Measurements from ENCODE around the gene BRD1.
"Not testable (repeated sequence)": the region's sequence is repeated elsewhere in the genome, so short reads cannot be mapped to it uniquely, and the experiment has no call there.

BRD1 gene

GRCh38 chr22:49824185-49824925 lies 3.3 kb downstream of the BRD1 start:
- Histone ChIP-seq H3K4me2 (no peak overlapping the region), H3K27ac (no peak overlapping the region)
- no peak for TF ChIP-seq CTCF (conservative IDR thresholded peaks at IDR 0.05; ENCODE audit: low read depth, low read length)

GRCh38 chr22:49823289-49824045 lies 4.2 kb downstream of the BRD1 start:
- Histone ChIP-seq H3K27ac (no peak overlapping the region), H3K27me3 (ENCODE audit: insufficient read depth, low read depth) (no peaks in the 10 kb centered on the region), H3K4me1 (ENCODE audit: low read depth, poor library complexity, severe bottlenecking) (peaks cover 9% of the 10 kb centered on the region), H3K9ac (no peak overlapping the region), H3K79me2 (ENCODE audit: insufficient read depth, low read depth) (peaks cover 84% of the 10 kb centered on the region), H3K36me3 (ENCODE audit: insufficient read depth) (no peaks in the 10 kb centered on the region), H4K20me1 (ENCODE audit: insufficient read depth) (no peaks in the 10 kb centered on the region), H3K4me2 (no peak overlapping the region), H3K4me3 (IDR thresholded peaks at IDR 0.05; ENCODE audit: insufficient read depth, low read depth, low read length) (no peak overlapping the region), H2AFZ (ENCODE audit: low read depth) (no peak overlapping the region)
- no peak for TF ChIP-seq CTCF (conservative IDR thresholded peaks at IDR 0.05; ENCODE audit: low read depth, low read length)

More at GRCh38 chr22:49824185-49824925, 3.3 kb downstream of the BRD1 start:
- peaks cover 75% of the 10 kb centered on the region for H3K79me2 ChIP-seq (ENCODE audit: insufficient read depth, low read depth)
- H4K20me1 ChIP-seq (ENCODE audit: insufficient read depth): no peaks in the 10 kb centered on the region
- no peak overlapping the region for H3K9ac ChIP-seq
- no peaks in the 10 kb centered on the region for H3K27me3 ChIP-seq (ENCODE audit: insufficient read depth, low read depth)
- no peaks in the 10 kb centered on the region for H3K36me3 ChIP-seq (ENCODE audit: insufficient read depth)
- H2AFZ ChIP-seq (ENCODE audit: low read depth): no peak overlapping the region
- H3K4me1 ChIP-seq (ENCODE audit: low read depth, poor library complexity, severe bottlenecking): peaks cover 9% of the 10 kb centered on the region
- no peak overlapping the region for H3K4me3 ChIP-seq (IDR thresholded peaks at IDR 0.05; ENCODE audit: insufficient read depth, low read depth, low read length)

GRCh38 chr22:49821741-49822140 lies 5.9 kb downstream of the BRD1 start:
- not testable (repeated sequence) for H3K4me2 ChIP-seq; H2AFZ ChIP-seq (ENCODE audit: low read depth); H4K20me1 ChIP-seq (ENCODE audit: insufficient read depth); H3K27me3 ChIP-seq (ENCODE audit: insufficient read depth, low read depth); H3K36me3 ChIP-seq (ENCODE audit: insufficient read depth); H3K4me3 ChIP-seq (IDR thresholded peaks at IDR 0.05; ENCODE audit: insufficient read depth, low read depth, low read length); H3K9ac ChIP-seq; H3K27ac ChIP-seq; H3K4me1 ChIP-seq (ENCODE audit: low read depth, poor library complexity, severe bottlenecking)
- H3K79me2 ChIP-seq (ENCODE audit: insufficient read depth, low read depth): peaks cover 99% of the 10 kb centered on the region

- Histone ChIP-seq H3K4me2 (no peak overlapping the region), H3K79me2 (ENCODE audit: insufficient read depth, low read depth) (peaks cover 99% of the 10 kb centered on the region), H3K4me1 (ENCODE audit: low read depth, poor library complexity, severe bottlenecking) (peaks cover 9% of the 10 kb centered on the region), H3K36me3 (ENCODE audit: insufficient read depth) (no peaks in the 10 kb centered on the region), H2AFZ (ENCODE audit: low read depth) (no peak overlapping the region), H3K9ac (no peak overlapping the region), H3K27ac (no peak overlapping the region), H3K27me3 (ENCODE audit: insufficient read depth, low read depth) (no peaks in the 10 kb centered on the region), H4K20me1 (ENCODE audit: insufficient read depth) (no peaks in the 10 kb centered on the region), H3K4me3 (IDR thresholded peaks at IDR 0.05; ENCODE audit: insufficient read depth, low read depth, low read length) (no peak overlapping the region)
- TF ChIP-seq CTCF (conservative IDR thresholded peaks at IDR 0.05; ENCODE audit: low read depth, low read length): no peak
Measured at GRCh38 chr22:49820984-49821383, 6.7 kb downstream of the BRD1 start.

GRCh38 chr22:49817359-49817758 lies 10.3 kb downstream of the BRD1 start:
- Histone ChIP-seq H3K4me1 (ENCODE audit: low read depth, poor library complexity, severe bottlenecking) (peaks cover under 1% of the 10 kb centered on the region), H2AFZ (ENCODE audit: low read depth) (no peak overlapping the region), H3K27ac (no peak overlapping the region), H3K79me2 (ENCODE audit: insufficient read depth, low read depth) (peaks cover 98% of the 10 kb centered on the region), H3K4me2 (no peak overlapping the region), H3K4me3 (IDR thresholded peaks at IDR 0.05; ENCODE audit: insufficient read depth, low read depth, low read length) (no peak overlapping the region), H3K27me3 (ENCODE audit: insufficient read depth, low read depth) (no peaks in the 10 kb centered on the region), H3K36me3 (ENCODE audit: insufficient read depth) (no peaks in the 10 kb centered on the region), H3K9ac (no peak overlapping the region), H4K20me1 (ENCODE audit: insufficient read depth) (no peaks in the 10 kb centered on the region)
- no peak for TF ChIP-seq CTCF (conservative IDR thresholded peaks at IDR 0.05; ENCODE audit: low read depth, low read length)
